GM18873 (cell line): Measurements from ENCODE around the gene GRM8.

ENCODE experiments used
- ATAC-seq: cut with Tn5 transposase; IDR thresholded peaks from one replicate; pipeline ENCODE4 v1.9.1; 2021; ENCODE audit warnings: mild to moderate bottlenecking, moderate library complexity, moderate number of reproducible peaks; ENCODE audit not compliant: unreplicated experiment, low FRiP score

GRM8 gene

DNA sequence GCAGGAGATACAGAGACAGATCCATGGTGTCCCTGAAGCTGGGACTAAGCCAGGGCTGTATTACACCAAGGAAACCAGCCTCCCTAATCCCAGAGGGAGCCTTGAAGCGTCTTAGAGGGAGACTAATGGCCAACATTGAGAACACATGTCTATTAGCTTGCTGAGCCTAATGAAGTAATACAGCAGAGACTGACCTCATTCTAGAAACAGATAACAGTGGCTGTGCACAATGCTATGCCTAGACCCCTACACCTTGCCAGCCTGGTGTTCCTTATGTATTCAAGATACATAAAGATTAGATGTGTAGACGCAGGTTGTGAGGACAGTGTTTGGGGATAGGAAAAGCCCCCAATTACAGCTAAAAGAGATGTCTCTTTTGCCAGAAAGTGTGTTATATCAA, 19.1 kb downstream of the GRM8 start:
- ATAC-seq = no peak

DNA sequence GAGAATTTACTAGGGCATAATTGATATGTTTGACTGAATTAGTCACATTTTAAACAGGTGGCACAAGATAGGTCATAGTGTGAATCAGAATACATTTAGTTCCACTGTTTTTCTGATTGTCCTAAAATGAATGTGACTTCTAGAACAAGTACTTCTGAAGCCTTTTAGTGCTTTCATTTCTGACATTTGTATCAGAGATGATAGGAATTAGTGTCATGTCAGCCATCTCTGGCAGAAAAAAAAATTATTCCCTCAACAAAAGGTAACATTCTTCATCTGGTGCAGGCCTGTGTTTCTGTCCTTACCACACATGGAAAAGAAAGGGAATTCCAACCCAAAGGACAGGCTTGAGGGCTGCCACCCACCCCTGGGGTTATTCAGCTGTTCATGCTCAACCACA, 21.3 kb downstream of the GRM8 start:
- ATAC-seq = no peak

DNA sequence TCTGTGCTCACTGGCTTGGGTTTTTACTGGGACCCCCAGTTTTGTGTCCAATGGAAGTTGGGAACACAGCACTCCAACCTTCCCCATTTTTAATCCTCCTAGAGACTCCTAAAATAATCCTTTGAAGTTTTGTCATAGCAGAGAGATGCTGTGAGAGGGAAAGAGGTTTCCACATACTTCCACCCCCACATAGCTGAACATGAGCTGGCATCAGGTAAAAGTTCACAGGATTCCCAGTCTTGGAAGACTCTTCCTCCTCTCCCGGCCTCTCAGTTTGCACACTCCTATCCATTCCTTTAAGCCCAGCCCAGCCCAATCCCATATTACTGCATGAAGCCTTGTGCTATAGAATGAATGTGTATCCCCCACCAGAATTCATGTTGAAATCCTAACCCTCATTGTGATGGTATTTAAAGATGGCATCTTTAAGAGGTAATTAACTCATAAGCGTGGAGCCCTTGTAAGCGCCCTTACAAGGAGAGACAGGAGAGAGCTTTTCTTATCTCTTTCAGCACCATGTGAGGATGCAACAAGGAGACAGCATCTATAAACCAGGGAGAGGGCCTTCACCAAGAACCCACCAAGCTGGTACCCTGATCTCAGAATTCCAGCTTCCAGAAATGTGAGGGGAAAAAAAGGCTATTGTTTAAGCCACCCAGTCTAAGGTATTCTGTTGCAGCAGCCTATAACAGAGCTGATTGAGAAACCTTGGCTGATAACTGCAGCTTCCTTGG, 22.4 kb downstream of the GRM8 start:
- ATAC-seq = no peak

DNA sequence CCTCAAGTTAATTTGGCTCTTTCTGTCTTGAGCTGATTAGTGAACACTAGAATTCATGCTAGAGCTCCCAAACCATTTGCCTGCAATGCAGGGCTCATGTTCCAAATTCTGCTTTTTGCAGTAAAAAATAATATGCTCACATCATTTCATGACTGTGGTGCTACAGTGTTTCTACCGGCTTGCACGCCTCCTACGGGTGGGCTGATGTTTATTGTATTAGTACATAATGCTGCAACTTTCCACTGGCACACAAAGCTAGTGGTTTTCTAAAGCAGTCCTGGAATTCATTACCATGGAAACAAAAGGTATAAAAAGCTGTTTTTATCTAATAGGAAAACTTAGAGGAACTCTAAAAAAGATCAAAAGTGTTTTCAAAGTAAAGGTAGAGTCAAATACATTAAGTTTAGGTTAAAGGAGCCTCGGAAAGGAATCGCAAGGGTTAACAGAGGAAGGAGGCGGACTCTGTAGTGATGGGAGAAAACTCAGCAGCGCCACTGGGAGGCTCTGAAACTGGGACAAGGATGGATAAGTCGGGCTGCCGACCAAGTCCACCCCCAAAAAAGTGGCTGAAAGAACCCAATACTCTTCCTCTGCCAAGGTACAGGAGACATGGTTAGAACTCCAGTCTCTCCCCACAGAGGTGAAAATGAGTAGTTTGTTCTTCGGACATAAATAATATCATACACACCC, 25.9 kb downstream of the GRM8 start:
- no peak for ATAC-seq

DNA sequence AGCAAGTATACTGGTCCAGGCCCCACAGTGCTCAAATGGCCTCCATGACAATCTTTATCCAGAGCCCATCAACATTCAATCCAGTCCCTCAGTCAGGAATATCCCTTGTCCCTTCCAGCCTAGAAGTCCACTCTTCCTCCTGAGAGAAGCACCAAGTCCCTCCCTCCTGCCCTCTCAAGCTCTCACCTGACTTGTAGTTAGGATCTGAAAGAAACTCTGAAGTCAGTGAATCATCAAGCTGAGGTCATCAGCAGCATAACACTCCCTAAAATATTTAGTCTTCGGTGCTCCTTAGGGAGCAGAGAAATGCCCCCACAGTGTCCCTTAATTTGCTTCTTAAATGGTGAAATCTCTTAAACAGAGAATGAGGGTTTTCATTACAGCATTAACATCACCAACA, 31.0 kb downstream of the GRM8 start:
- ATAC-seq = no peak

DNA sequence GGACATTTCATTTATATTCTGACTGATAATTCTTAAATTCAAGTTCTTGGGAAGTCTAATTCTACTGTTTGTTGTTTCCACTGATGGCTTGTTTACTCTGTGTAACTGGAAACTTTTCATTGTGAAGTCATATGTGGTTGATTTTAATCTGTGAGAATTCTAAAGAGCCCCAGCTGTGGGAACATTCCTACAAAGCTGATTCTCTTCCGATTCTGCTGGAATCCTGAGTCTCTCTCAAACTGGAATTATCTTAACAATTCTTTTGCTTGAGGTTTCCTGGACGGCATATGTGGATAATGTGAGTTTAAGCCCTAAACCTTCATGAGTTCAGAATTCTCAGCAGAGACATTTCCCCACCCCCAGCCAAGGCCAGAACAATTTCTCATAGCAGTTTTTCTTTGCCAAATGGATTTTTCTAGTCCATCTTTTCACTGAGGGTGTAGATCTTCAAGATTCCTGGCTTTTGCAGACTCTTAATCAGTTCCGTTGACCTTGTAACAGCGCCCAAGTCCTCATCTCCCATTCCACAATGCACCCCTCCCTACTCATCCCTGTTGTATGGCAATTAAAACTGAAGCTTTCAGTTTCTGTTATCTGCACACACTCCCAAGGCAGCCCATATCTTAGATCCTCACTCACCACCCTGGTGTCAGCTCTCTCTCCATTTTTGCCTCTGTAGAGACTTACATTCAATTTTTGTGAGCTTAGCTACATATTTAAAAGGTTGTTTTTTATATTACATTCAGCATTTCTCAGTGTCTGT, 37.6 kb downstream of the GRM8 start:
- ATAC-seq = no peak

DNA sequence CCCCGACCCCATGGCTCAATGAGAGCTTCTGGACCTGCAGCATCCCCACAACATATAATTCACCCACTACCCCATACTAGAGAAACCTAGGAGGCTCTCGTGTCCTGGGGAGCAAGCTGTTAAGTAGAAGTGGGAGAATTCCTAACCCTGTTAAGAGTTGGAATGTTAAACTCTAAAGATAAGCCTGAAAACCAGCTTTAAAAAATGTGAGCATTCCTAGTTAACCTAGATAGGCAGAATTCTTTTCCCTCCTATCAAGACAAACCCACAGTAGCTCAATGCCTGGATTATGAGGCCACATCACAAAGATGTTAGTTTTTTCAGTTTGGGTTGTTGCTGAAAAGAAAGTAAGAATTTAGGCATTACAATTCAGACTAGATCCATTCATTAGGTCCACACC, 42.9 kb downstream of the GRM8 start:
- ATAC-seq = no peak

DNA sequence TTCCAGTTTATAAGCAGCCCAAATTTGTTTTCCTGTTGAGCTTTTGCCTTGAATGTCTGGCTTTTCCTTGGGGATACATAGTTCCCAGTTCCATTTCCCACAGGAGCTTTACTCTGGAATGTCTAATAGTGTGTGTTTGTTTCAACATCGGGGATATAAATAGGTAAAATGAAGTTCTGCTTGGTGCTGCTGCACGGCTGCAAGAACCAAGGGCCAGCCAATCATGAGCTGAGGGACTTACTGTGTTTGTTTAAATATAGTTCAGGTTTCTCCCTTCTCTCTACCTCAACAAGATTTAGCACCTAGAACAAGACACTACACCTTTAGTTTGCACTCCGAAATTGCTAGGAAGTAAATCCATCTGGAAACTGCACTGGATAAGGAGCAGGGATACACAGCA, 43.9 kb downstream of the GRM8 start:
- no peak for ATAC-seq

DNA sequence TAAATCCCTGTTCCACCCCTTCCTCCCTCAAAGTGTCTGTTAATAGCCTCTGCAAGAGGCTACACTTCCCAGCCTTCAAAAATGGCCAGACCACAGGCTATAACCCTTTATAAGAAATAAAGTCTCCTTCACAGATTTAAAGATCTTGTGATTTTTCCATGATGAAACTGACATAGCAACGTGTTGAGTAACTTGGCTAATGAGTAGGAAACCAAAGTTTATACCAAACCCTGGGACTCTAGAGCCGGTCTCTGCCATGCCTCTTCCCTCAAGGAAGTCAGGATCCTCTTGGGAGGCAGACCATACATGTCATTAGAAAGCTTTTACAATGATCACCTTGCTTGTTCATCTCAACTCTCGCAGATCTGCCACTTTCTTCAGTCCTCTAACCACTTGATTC, 44.4 kb downstream of the GRM8 start:
- no peak for ATAC-seq

DNA sequence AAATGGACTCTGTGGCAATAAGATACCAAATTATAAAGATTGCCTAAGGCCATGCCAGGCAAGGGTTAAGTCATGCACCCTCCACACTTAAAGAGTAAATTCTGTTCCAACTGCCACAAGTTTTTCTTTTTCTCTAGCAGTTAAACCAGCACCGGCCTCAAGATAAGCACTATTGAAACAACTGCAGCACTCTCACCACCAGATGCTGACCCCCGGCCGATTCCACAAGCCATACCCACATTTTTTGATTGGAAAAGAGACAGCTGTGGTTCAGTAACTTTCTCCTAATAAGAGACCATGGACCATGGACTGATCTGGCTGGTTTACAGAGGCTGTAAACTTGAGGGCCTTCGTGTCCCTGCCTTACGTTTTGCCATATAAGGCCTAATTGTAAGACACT, 44.9 kb downstream of the GRM8 start:
- no peak for ATAC-seq

DNA sequence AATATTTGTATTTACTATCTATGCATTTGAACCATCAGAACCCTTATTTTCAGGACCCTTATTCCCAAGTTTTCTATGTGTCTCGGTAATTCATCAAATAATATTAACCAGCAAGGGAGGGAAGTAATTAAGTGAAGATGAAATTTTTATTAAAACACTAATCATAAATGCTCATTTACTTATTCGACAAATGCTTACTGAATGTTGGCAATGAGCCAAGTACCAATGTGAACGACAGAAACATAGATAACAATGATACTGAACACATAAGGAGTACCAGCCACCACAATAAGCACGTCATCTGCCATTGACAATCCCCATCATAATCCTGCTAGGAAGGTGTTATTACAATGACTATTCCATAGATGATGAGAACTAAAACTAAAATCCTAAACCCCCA, 45.5 kb downstream of the GRM8 start:
- ATAC-seq = no peak

DNA sequence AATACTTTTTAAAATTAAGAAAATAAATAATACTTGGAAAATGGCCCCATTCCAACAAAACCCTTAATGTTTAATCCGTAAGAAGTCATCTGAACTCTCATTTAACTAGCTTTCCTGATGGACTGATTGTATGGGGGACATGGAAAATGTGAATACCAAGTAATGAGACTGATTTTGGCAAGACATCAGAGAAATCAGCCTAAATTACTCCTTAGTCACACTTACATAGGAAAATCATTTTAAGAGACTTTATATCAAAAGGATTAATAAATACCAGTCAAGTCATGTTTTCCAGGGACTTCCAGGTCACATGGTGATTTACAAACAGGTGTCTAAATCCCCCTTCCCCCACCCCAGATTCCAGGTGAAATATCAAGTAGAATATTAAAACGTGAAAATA, 58.2 kb downstream of the GRM8 start:
- ATAC-seq = no peak

DNA sequence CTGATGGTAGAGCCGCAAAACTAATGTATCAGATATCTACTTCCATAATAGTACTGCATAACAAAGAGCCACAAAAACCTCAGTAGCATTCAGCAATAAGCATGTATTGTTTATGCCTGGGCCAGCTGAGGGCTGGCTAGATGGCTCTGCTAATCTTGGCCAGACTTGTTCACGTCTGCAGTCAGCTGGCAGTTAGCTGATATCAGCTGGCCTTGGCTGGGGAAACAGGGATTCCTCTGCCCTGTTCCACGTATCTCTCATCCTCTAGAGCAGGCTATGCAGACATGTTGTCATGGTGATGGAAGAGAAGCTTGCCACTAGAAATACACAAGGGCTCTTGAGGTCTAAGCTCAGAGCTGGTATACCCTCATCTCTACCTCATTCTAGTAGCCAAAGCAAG, 62.9 kb downstream of the GRM8 start:
- ATAC-seq = no peak

DNA sequence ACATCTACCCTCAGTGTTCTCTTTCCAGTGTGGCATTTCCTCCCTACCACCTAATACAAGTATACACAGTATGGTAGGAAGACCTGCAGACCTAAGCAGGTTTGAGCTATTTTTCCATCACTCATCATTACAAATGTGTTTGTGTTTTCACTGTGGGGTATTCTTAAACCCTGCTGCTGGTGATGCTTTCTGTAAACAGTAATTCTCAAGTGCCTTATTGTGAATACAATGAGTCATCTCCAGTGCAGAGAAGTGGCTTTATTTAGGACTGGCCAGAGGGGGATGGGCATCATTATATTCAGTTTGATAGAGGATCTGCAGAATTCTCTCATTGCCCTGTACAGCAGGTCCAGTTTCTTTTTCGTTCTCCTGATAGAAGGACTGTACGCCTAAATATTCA, 63.7 kb downstream of the GRM8 start:
- ATAC-seq = no peak

DNA sequence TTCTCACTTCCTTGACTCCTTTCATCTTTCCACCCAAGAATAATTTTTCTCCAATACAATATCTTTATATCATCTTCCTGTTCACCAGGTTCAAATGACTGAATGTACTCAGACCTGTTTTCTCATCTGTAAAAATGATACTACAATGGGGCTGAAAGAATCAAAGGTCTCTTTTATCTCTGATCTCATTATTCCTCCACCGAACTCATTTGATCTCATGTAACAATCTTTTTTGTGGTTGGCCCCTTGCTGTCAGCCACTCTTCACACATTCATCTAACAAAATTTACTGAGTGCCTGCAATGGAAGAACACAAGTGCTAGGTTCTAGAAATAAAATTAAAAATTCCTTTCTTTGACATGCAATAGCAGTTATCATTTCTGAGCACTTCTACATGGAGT, 65.0 kb downstream of the GRM8 start:
- no peak for ATAC-seq

DNA sequence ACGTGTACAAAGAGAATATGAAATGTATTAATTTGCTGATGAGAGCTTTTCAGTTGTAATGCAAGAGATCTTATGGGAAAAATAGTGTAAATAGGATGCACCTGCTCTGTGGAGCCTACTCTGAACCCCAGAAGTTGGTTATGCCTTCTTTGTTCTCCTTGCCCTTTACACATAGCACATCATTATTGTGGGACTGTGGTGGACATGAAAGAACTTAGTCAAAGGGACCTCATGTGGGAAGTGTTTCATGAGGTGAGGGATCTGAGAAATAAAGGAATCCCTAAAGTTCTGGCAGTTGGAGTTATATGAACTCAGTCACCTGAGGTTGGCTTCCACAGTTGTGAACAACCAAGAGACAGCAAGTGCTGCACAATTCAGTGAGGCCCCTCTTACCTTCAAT, 66.1 kb downstream of the GRM8 start:
- ATAC-seq = no peak

DNA sequence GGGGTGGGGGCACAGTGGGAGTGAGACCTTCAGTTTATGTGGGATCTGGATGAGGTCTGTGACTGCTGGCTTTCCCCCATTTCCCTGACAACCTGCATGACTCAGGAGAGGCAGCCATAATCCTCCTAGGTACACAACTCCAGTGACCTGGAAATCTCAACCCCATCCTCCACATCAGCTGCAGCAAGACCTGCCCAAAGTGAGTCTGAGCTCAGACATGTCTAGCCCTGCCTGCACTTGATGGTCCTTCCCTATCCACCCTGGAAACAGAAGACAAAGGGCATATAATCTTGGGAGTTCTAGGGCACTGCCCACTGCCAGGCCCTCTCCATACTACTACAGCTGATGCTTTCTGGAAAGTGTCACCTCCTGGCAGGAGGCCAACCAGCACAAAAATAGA, 75.6 kb downstream of the GRM8 start:
- ATAC-seq = no peak

DNA sequence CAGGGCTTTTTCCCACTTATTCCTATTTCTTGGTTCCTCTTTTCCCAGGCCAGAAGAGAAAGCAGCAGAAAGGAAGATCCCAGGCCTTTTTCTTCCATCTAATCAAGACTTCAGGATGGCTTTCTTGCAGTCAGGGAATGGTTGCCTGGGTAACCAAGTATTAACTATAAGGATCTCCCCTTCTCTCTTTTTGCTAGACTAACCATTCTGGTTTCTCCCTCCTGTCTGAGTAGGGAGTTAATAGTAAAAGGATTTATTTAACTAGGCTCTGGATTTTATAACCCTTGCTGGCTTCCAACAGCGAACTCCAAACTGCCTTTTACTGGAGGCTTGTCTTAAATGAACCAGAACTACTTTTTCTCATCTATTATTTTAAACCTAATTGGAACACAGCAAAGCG, 90.4 kb downstream of the GRM8 start:
- no peak for ATAC-seq

DNA sequence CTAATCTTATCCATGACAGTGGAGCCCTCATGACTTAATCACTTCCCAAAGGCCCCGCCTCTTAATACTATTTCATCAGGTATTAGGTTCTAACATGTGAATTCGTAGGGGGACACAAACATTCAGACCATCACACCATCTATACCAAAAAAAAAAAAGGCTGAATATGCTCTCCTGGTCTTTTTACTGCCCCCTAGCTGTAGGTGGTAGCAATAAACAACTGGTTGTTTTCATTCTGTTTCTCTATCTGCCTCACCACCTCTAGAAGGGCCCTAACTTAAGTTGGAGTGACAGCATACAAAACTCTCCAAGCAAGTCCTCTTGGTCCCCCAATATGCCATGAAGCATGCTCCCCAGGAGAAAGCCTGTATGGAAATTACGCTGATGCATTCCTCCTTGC, 94.1 kb downstream of the GRM8 start:
- no peak for ATAC-seq

DNA sequence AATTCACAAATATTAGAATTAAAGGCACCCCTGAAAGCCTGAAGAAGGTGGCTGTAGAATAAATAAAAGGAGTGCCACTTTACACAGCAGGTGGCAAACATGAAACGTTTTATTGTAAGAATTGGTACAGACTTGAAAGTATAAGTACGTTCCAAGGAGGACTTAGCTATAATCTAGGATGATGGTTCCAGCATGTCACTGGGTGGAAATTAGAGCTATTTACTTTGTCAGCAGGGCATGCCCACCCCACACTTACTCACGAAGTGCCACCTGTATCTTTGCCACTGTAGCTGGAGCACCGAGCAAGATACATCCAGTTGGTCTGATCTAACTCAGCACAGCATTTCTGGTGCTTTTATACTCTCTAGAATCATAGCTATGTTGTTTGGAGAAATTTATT, 97.8 kb downstream of the GRM8 start:
- ATAC-seq = no peak

DNA sequence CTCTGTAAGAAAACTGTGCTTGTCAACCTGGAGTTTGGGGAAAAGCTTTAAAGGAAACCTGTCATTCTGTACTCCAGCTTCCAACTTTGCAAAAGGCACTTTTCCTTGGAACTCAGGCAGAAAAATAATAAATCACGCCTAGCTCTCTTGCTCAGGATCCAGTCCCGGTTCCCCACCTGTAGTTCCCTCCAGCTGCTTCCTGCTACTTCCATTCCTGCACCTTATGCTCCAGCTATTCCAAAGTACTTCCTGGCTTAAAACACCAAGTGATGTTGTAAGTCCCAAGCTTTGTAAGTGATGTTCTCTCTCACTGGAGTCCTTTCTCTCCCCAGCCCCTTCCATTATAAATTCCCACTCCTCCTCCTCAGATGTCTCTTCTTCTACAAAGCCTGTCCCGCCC, 98.6 kb downstream of the GRM8 start:
- ATAC-seq = no peak

DNA sequence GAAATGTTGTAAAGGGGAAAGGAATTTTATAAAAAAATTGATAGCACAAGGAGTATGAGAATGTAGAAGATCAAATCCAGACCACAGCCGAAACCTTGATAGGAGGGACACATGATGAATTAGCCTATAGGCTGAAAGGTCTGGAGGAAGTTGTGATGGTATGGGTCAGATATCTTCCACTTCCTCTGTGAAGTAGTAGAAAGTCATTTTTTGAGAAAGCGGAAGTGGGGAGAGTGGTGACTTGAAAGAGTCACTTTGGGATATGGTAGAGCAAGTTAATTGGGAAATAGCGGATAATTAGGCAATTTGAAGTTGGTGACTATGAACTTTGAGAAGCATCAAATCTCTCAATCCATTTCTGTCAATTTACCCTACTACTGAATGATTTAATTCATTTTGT, 99.4 kb downstream of the GRM8 start:
- ATAC-seq = no peak
